Parathyroid adenoma (tissue), 2 donors: ENCODE results near the gene COX5B.
"Not testable (repeated sequence)": the region's sequence is repeated elsewhere in the genome, so short reads cannot be mapped to it uniquely, and the experiment has no call there.

Source experiments
- H2AFZ ChIP-seq: fragments of 300-600 bp; sonication (generic); one replicate; pipeline ENCODE4 v1.7.0; 2017; ENCODE audit warnings: antibody characterized with exemption, mild to moderate bottlenecking
- H3K27ac ChIP-seq: fragments of 300-600 bp; sonication (generic); one replicate; pipeline ENCODE4 v1.7.0; 2017
- H3K27me3 ChIP-seq: fragments of 300-600 bp; sonication (generic); one replicate; pipeline ENCODE4 v1.7.0; 2017; ENCODE audit warnings: low read length; ENCODE audit not compliant: control insufficient read depth, insufficient read depth
- H3K36me3 ChIP-seq: fragments of 300-600 bp; sonication (generic); one replicate; pipeline ENCODE4 v1.7.0; 2017; ENCODE audit warnings: low read length; ENCODE audit not compliant: control insufficient read depth, insufficient read depth
- H3K4me1 ChIP-seq: fragments of 300-600 bp; sonication (generic); one replicate; pipeline ENCODE4 v1.7.0; 2017; ENCODE audit warnings: control low read depth
- H3K4me2 ChIP-seq: fragments of 300-600 bp; sonication (generic); one replicate; pipeline ENCODE4 v1.7.0; 2017; ENCODE audit warnings: low read length
- H3K4me3 ChIP-seq: fragments of 300-600 bp; sonication (generic); one replicate; pipeline ENCODE4 v1.7.0; 2017; ENCODE audit warnings: low read depth, low read length
- H3K79me2 ChIP-seq: fragments of 300-600 bp; sonication (generic); one replicate; pipeline ENCODE4 v1.7.0; 2017; ENCODE audit warnings: control low read depth
- H3K9ac ChIP-seq: fragments of 300-600 bp; sonication (generic); one replicate; pipeline ENCODE4 v1.7.0; 2017; ENCODE audit warnings: mild to moderate bottlenecking
- H3K9me3 ChIP-seq: fragments of 300-600 bp; sonication (generic); one replicate; pipeline ENCODE4 v1.7.0; 2017; ENCODE audit warnings: low read length; ENCODE audit not compliant: control insufficient read depth
- TF ChIP-seq, protein P1 (sequence below): fragments of 300-600 bp; sonication (generic); IDR thresholded peaks from one replicate; pipeline ENCODE4 v1.7.0; 2017; ENCODE audit warnings: antibody characterized with exemption, mild to moderate bottlenecking
- donor health status: primary hyperparathyroidism.

The COX5B gene

DNA sequence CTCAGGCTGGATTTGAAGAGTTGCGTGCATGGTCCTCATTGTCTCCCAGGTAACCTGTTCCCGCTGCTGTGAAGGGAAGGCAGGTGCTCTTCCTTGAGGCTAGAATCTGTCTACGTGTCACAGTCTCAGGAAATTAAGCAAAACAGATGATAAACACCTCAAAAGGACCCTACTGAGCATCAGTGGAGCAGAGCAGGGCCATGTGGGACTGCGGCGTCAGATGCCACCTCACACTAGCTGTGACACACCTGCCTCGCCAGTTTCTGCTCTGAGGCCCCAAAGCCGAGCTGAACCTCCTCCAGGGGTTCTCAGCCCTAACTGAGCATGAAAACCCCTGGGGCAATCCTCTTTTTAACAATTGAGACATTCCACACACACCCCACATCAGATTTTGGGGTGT, 25.7 kb downstream of the COX5B start:
- Histone ChIP-seq H3K9me3 (no peaks in the 10 kb centered on the region), H3K4me1 (no peaks in the 10 kb centered on the region), H3K4me3 (no peak overlapping the region), H3K9ac (no peak overlapping the region), H3K36me3 (no peaks in the 10 kb centered on the region), H2AFZ (no peak overlapping the region), H3K27ac (no peak overlapping the region), H3K4me2 (no peak overlapping the region), H3K27me3 (no peaks in the 10 kb centered on the region), H3K79me2 (no peaks in the 10 kb centered on the region)
- TF ChIP-seq, protein P1, sequence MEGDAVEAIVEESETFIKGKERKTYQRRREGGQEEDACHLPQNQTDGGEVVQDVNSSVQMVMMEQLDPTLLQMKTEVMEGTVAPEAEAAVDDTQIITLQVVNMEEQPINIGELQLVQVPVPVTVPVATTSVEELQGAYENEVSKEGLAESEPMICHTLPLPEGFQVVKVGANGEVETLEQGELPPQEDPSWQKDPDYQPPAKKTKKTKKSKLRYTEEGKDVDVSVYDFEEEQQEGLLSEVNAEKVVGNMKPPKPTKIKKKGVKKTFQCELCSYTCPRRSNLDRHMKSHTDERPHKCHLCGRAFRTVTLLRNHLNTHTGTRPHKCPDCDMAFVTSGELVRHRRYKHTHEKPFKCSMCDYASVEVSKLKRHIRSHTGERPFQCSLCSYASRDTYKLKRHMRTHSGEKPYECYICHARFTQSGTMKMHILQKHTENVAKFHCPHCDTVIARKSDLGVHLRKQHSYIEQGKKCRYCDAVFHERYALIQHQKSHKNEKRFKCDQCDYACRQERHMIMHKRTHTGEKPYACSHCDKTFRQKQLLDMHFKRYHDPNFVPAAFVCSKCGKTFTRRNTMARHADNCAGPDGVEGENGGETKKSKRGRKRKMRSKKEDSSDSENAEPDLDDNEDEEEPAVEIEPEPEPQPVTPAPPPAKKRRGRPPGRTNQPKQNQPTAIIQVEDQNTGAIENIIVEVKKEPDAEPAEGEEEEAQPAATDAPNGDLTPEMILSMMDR: no peak

DNA sequence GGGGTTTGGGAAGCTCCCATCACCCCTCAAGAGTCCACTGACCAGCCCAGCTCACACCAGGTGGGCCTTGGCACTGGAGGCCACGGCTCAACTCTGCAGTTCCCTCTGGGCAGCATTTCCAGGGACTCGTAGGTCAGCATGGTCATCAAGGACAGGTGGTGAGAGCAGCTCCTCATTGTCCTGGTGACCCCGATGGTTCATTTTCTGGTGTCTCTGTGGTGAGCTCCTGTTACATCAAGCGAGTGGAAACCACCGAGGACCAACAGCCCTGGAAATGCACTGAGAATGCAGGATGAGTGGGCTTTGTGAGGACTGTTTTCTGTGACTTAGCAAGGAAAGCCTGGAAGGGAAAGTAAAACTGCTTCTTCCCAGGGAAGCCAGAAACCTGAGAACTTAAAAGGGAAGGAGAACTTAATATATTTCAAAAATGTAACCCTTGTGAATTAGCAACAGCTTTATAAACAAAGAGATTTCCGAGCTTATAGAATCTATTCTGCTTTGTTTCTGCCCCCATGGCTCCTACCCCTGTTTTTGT, 26.8 kb downstream of the COX5B start:
- H3K79me2 ChIP-seq, H3K9me3 ChIP-seq, H3K36me3 ChIP-seq, H3K9ac ChIP-seq, H3K27me3 ChIP-seq, H3K4me3 ChIP-seq, H3K4me2 ChIP-seq, H3K27ac ChIP-seq, H2AFZ ChIP-seq, H3K4me1 ChIP-seq: not testable (repeated sequence)

DNA sequence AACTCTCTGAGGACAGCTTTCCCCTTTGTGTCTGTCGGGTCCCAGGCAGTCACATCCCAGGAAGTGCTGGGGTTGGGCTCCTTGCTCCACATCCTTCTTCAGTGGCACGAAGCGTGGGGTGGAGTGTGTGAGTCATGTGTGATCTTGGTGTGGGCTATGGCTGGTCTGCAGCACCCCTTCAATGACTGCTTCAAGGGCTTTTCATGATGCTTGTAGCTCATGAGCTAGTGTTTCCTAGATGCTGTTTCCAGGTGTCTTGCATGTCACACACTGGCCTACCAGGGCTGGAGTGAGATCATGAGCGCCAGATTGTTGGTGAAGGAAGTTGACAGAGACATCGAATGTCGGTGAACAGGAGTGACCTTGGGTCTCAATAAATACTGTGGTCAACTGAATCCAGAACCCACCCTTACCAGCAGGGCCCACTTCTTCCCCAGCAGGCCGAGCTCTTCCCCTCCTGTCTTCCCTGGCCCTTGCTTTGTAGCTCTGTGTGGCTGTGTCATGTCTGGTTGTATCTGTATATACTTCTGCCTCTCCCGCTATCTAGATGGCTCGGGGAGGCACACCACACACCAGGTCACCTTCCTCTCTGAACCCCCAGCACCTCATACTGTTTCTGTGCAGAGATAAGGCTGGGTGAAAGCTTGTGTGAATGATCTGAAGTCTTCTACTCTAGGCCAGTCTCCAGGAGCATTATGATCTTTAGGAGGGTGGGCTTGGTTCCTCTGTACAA, 27.5 kb downstream of the COX5B start:
- H3K4me3 ChIP-seq: no peak overlapping the region
- no peaks in the 10 kb centered on the region for H3K36me3 ChIP-seq
- no peak overlapping the region for H3K27ac ChIP-seq
- no peak overlapping the region for H2AFZ ChIP-seq
- no peaks in the 10 kb centered on the region for H3K79me2 ChIP-seq
- no peaks in the 10 kb centered on the region for H3K27me3 ChIP-seq
- H3K4me1 ChIP-seq: no peaks in the 10 kb centered on the region
- TF ChIP-seq, protein P1: no peak
- H3K4me2 ChIP-seq: no peak overlapping the region
- no peaks in the 10 kb centered on the region for H3K9me3 ChIP-seq
- H3K9ac ChIP-seq: no peak overlapping the region

DNA sequence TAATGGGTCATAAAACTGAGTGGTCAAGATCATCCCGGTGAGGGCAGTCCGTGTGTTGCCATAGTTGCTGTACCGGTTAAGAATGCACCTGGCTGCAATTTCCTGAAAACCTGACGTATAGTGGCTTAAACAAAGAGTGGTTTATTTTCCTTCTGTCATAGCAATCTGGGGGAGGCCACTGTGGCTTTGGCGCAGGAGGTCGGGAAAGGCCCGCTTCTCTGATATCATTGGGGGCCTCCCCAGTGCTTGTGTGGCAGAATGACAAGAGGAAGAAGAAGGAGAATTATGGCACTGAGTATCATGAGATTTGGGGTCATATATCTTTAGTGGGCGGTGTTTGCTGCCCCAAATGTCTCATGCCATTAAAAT, 28.0 kb downstream of the COX5B start:
- Histone ChIP-seq H3K9me3 (no peaks in the 10 kb centered on the region), H3K27ac (no peak overlapping the region), H3K79me2 (no peaks in the 10 kb centered on the region), H2AFZ (no peak overlapping the region), H3K4me1 (no peaks in the 10 kb centered on the region), H3K4me3 (no peak overlapping the region), H3K27me3 (no peaks in the 10 kb centered on the region), H3K36me3 (no peaks in the 10 kb centered on the region), H3K9ac (no peak overlapping the region), H3K4me2 (no peak overlapping the region)
- TF ChIP-seq, protein P1: no peak

DNA sequence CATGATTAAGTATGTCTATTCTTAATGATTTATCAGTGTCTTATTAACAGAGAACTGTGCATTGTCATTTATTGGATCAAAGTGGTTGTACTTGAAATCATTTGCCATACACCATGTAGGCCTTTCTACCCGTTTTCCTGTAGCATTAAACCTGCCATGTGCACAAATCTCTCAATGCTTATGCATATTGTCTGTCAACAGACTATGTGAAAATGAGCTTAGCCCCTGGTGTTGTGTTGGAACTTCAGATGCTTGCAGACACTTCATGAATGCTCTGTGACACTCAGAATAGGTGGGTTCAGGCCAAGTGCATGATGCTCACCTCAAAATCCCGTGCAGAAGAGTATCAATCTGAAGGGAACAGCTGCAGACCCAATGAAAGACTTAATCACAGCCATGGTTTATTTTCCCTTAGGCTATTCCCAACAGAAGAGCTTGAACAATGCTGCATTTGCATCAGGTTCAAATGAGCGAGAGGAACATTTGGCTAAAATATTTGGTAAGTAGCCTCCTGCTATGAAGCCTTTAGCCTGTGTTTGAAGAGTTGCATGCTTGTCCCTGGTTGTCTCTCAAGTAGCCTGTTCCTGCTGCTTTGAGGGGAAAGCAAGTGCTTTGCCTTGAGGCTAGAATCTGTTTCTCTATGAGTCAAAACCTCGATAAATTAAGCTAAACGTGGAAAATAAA, 29.7 kb downstream of the COX5B start:
- Histone ChIP-seq H3K4me3 (no peak overlapping the region), H3K9me3 (no peaks in the 10 kb centered on the region), H3K79me2 (no peaks in the 10 kb centered on the region), H3K9ac (no peak overlapping the region), H3K27me3 (no peaks in the 10 kb centered on the region), H2AFZ (no peak overlapping the region), H3K27ac (no peak overlapping the region), H3K36me3 (no peaks in the 10 kb centered on the region), H3K4me1 (no peaks in the 10 kb centered on the region), H3K4me2 (no peak overlapping the region)
- TF ChIP-seq, protein P1: no peak
